GM12878 (cell line): ENCODE data around the gene UVSSA. TPM values are rescaled to one million over a fixed set of nuclear protein-coding genes. Genes with fewer than 3 reads are reported as not detected.

Experiments
- ATAC-seq: fragments of 200-7000 bp; cut with Tn5 transposase; 3 replicates; pipeline ENCODE4 v1.9.1; 2020; ENCODE audit warnings: mild to moderate bottlenecking, moderate library complexity
- BruUV-seq: library from RNA; stranded (reverse); fragments of 400-500 nt; replicated peaks from 2 replicates; lab custom pipeline; 2021; lab: Mats Ljungman, UMichigan
- CTCF ChIA-PET: fragments of 300-600 bp; sonication (Branson Sonifier 250); formaldehyde crosslinking; extraction: SDS; loops from one replicate; lab custom pipeline; 2021; ENCODE audit warnings: inconsistent platforms; lab: Yijun Ruan, JAX
- POLR2A ChIA-PET: fragments of 350-600 bp; formaldehyde crosslinking; extraction: SDS; loops from one replicate; lab custom pipeline; 2021; ENCODE audit warnings: inconsistent platforms; lab: Charles Lee
- RAD21 ChIA-PET: fragments of 300-600 bp; sonication (Branson Sonifier 250); formaldehyde crosslinking; loops from one replicate; lab custom pipeline; 2023; ENCODE audit warnings: antibody characterized with exemption; ENCODE audit not compliant: unreplicated experiment; lab: Charles Lee
- SMC1A ChIA-PET: fragments of 300-600 bp; sonication (Branson Sonifier 250); formaldehyde crosslinking; loops from one replicate; lab custom pipeline; 2023; ENCODE audit not compliant: unreplicated experiment, uncharacterized antibody; lab: Charles Lee
- DNase-seq: peaks from one replicate; pipeline ENCODE4 v3.0.0-alpha.2; 2011; ENCODE audit warnings: low read depth, low spot score
- FAIRE-seq: peaks from 3 replicates; lab custom pipeline; 2011; peaks lifted over from hg19 to GRCh38; lab: Jason Lieb, UNC
- H2AFZ ChIP-seq: 2 replicates; pipeline ENCODE4 v1.6.0; 2011; ENCODE audit warnings: low read depth, low read length, control low read depth; ENCODE audit not compliant: control insufficient read depth
- H3K27ac ChIP-seq: 2 replicates; pipeline ENCODE4 v1.5.1; 2011; ENCODE audit warnings: control low read depth; ENCODE audit not compliant: control insufficient read depth, insufficient read depth
- H3K27me3 ChIP-seq, 2 experiments: replicated peaks in 1 of 2; 2 replicates each; pipeline versions ENCODE4 v1.6.0 to v1.6.1; 2011; ENCODE audit warnings: low read length in 1 of 2; ENCODE audit not compliant: control insufficient read depth in 2 of 2, insufficient read depth in 2 of 2
- H3K36me3 ChIP-seq, 2 experiments: 2 replicates each; pipeline ENCODE4 v1.5.1; 2011; ENCODE audit warnings: low read length in 1 of 2; ENCODE audit not compliant: control insufficient read depth in 2 of 2, insufficient read depth in 2 of 2
- H3K4me1 ChIP-seq: 2 replicates; pipeline ENCODE4 v1.6.1; 2011; ENCODE audit warnings: mild to moderate bottlenecking, low read length, moderate library complexity, mixed read lengths; ENCODE audit not compliant: control insufficient read depth, insufficient read depth
- H3K4me2 ChIP-seq: 2 replicates; pipeline ENCODE4 v1.6.0; 2011; ENCODE audit warnings: control low read depth; ENCODE audit not compliant: control insufficient read depth, insufficient read depth
- H3K4me3 ChIP-seq: fragments of 200-600 bp; sonication (generic); 2 replicates; pipeline ENCODE4 v1.5.1; 2016
- H3K79me2 ChIP-seq: 2 replicates; pipeline ENCODE4 v1.6.0; 2011; ENCODE audit warnings: low read length; ENCODE audit not compliant: control insufficient read depth, insufficient read depth
- H3K9ac ChIP-seq: 2 replicates; pipeline ENCODE4 v1.8.0; 2011; ENCODE audit warnings: low read length, control low read depth, mixed read lengths; ENCODE audit not compliant: control insufficient read depth, insufficient read depth
- H3K9me3 ChIP-seq: replicated peaks from 3 replicates; pipeline ENCODE4 v1.5.1; 2011; ENCODE audit warnings: mild to moderate bottlenecking, low read length; ENCODE audit not compliant: control insufficient read depth, insufficient read depth
- H4K20me1 ChIP-seq: 2 replicates; pipeline ENCODE4 v1.6.0; 2011; ENCODE audit not compliant: control insufficient read depth, insufficient read depth
- ATF7 ChIP-seq: fragments of 450-650 bp; IDR thresholded peaks from 2 replicates; pipeline ENCODE4 v1.6.1; 2016; ENCODE audit warnings: low read depth, mild to moderate bottlenecking
- CHD4 ChIP-seq: fragments of 200-600 bp; sonication (generic); IDR thresholded peaks from 2 replicates; pipeline ENCODE4 v1.6.1; 2016; ENCODE audit warnings: mild to moderate bottlenecking
- NFYB ChIP-seq: IDR thresholded peaks from 2 replicates; pipeline ENCODE4 v1.6.1; 2011; ENCODE audit warnings: low read depth, mild to moderate bottlenecking, low read length, improper control_type of control experiment, moderate library complexity; ENCODE audit not compliant: insufficient read depth
- RBBP5 ChIP-seq: fragments of 200-600 bp; sonication (generic); conservative IDR thresholded peaks from 2 replicates; pipeline ENCODE4 v1.6.1; 2016
- WGBS: methylation state at CpG from one replicate; pipeline ENCODE4 v1.1.6; 2016; ENCODE audit warnings: low lambda C conversion rate; ENCODE audit not compliant: insufficient replicate concordance, insufficient coverage; ENCODE audit errors: missing lambda C conversion rate; 5-methylcytosine and 5-hydroxymethylcytosine counted together
- in situ Hi-C: fragments of 300-500 bp; cut with MboI; formaldehyde crosslinking; loops from 9 replicates; pipeline ENCODE4 v1.14.3; 2018; ENCODE audit warnings: mixed read lengths
- intact Hi-C: fragments of 100-400 bp; cut with micrococcal nuclease; formaldehyde crosslinking; loops from one replicate; pipeline ENCODE4 v1.14.2; 2022; ENCODE audit not compliant: unreplicated experiment
- polyA plus RNA-seq, 11 experiments: library from polyadenylated mRNA; depleted of rRNA in 4 of 11; unstranded in 6 of 11; stranded (reverse) in 5 of 11; fragments of >200 nt; fragmentation: Nextera tagmentation in 4 of 11; fragmentation: Illumina TruSeq in 1 of 11; extraction: Ambion mirVana in 4 of 11; extraction: Trizol in 1 of 11; gene quantifications; 1 replicate in 1 of 11; 2 replicates in 10 of 11; pipeline versions ENCODE4 v1.2.1 to v1.2.3, GENCODE V29; 2011 to 2016; ENCODE audit warnings: inconsistent platforms in 2 of 11, missing spikeins in 2 of 11, low read depth in 1 of 11
- total RNA-seq, 4 experiments: library from RNA; depleted of rRNA in 3 of 4; stranded (reverse); fragments of >200 nt in 3 of 4; fragmentation: Illumina TruSeq in 1 of 4; extraction: Trizol in 1 of 4; gene quantifications; 2 replicates each; pipeline versions ENCODE4 v1.2.1 to v1.2.3, GENCODE V29; 2013 to 2021
- TF ChIP-seq, protein P1 (sequence below): fragments of 450-650 bp; IDR thresholded peaks from 2 replicates; pipeline ENCODE4 v1.6.1; 2017; ENCODE audit warnings: borderline replicate concordance
- TF ChIP-seq, protein P2 (sequence below): IDR thresholded peaks from 2 replicates; pipeline ENCODE4 v1.6.1; 2012; ENCODE audit warnings: low read depth, low read length, improper control_type of control experiment
- TF ChIP-seq, protein P3 (sequence below): fragments of 450-650 bp; formaldehyde crosslinking; IDR thresholded peaks from 2 replicates; pipeline ENCODE4 v1.4.0; 2022; ENCODE audit warnings: mild to moderate bottlenecking, moderate library complexity
- TF ChIP-seq, protein P4 (sequence below): IDR thresholded peaks from 2 replicates; pipeline ENCODE4 v1.6.1; 2012; ENCODE audit warnings: low read depth, low read length, improper control_type of control experiment

The UVSSA gene
- total and polyA plus RNA-seq, 10 of the 15 experiments (the other 5 are each of a cell fraction or from before 2014, with no cell fraction given), result 0.34 to 16.8 (median 3.6) TPM

DNA sequence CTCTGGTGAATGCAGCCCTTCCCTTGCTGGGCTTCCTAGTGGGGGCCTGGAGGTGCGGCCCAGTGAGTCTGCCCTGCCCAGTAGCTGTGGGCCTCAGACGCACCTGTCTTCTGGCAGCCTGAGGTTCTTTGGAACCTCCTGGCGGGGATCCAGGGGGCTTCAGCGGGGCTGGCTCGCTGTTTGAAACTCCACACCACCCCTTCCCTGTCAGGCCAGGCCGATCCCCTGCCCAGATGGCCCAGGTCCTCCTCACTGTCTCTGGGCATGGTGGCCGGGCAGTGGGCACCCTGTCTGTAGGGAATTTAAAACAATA, 69.9 kb downstream of the UVSSA start:
- SMC1A ChIA-PET, result no interaction called here
- no peak overlapping the region for H3K4me3 ChIP-seq
- H3K4me1 ChIP-seq, result no peaks in the 10 kb centered on the region
- FAIRE-seq, result no peak
- 30% methylated on average over 7 of the region's 7 CpGs for WGBS
- no peak overlapping the region for H2AFZ ChIP-seq
- POLR2A ChIA-PET, result no interaction called here
- CTCF ChIA-PET, result no interaction called here
- RAD21 ChIA-PET, result no interaction called here
- TF ChIP-seq CHD4 (no peak), ATF7 (no peak), NFYB (no peak), RBBP5 (no peak)
- TF ChIP-seq, protein P1, sequence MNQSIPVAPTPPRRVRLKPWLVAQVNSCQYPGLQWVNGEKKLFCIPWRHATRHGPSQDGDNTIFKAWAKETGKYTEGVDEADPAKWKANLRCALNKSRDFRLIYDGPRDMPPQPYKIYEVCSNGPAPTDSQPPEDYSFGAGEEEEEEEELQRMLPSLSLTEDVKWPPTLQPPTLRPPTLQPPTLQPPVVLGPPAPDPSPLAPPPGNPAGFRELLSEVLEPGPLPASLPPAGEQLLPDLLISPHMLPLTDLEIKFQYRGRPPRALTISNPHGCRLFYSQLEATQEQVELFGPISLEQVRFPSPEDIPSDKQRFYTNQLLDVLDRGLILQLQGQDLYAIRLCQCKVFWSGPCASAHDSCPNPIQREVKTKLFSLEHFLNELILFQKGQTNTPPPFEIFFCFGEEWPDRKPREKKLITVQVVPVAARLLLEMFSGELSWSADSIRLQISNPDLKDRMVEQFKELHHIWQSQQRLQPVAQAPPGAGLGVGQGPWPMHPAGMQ, result no peak
- TF ChIP-seq, protein P2, sequence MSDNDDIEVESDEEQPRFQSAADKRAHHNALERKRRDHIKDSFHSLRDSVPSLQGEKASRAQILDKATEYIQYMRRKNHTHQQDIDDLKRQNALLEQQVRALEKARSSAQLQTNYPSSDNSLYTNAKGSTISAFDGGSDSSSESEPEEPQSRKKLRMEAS, result no peak
- TF ChIP-seq, protein P3, sequence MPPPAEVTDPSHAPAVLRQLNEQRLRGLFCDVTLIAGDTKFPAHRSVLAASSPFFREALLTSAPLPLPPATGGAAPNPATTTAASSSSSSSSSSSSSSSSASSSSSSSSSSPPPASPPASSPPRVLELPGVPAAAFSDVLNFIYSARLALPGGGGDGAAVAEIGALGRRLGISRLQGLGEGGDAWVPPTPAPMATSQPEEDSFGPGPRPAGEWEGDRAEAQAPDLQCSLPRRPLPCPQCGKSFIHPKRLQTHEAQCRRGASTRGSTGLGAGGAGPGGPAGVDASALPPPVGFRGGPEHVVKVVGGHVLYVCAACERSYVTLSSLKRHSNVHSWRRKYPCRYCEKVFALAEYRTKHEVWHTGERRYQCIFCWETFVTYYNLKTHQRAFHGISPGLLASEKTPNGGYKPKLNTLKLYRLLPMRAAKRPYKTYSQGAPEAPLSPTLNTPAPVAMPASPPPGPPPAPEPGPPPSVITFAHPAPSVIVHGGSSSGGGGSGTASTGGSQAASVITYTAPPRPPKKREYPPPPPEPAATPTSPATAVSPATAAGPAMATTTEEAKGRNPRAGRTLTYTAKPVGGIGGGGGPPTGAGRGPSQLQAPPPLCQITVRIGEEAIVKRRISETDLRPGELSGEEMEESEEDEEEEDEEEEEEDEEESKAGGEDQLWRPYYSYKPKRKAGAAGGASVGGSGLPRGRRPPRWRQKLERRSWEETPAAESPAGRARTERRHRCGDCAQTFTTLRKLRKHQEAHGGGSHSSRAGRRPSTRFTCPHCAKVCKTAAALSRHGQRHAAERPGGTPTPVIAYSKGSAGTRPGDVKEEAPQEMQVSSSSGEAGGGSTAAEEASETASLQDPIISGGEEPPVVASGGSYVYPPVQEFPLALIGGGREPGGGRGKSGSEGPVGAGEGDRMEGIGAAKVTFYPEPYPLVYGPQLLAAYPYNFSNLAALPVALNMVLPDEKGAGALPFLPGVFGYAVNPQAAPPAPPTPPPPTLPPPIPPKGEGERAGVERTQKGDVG (CRISPR knock-in tag), result no peak
- TF ChIP-seq, protein P4, sequence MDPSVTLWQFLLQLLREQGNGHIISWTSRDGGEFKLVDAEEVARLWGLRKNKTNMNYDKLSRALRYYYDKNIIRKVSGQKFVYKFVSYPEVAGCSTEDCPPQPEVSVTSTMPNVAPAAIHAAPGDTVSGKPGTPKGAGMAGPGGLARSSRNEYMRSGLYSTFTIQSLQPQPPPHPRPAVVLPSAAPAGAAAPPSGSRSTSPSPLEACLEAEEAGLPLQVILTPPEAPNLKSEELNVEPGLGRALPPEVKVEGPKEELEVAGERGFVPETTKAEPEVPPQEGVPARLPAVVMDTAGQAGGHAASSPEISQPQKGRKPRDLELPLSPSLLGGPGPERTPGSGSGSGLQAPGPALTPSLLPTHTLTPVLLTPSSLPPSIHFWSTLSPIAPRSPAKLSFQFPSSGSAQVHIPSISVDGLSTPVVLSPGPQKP, result no peak
- no peak overlapping the region for H3K27ac ChIP-seq
- intact Hi-C loops (no loop called here), in situ Hi-C loops (no loop called here)
- H3K4me2 ChIP-seq, result no peak overlapping the region
- H3K27me3 ChIP-seq, result no peaks in the 10 kb centered on the region
- no TSS peak for BruUV-seq
- no peak for DNase-seq
- no peak for ATAC-seq
- H3K9ac ChIP-seq, result no peak overlapping the region
- no peaks in the 10 kb centered on the region; the same call in 2 of the 3 replicates for H3K9me3 ChIP-seq
- no peaks in the 10 kb centered on the region for H3K79me2 ChIP-seq
- H3K36me3 ChIP-seq, result no peaks in the 10 kb centered on the region
- no peaks in the 10 kb centered on the region for H4K20me1 ChIP-seq
